Gastroesophageal sphincter (tissue), 4 donors: ENCODE results near the gene TMOD1. TPM values are rescaled to one million over a fixed set of nuclear protein-coding genes. Genes with fewer than 3 reads are reported as not detected.

ENCODE experiments used
- ATAC-seq: fragments of 150-250 bp; one replicate; pipeline ENCODE4 v1.9.1; 2016; ENCODE audit warnings: mild to moderate bottlenecking, moderate library complexity
- H3K27ac ChIP-seq, 4 donors: fragments of 200-600 bp; sonication (generic) in 3 of 4; 1 replicate in 3 of 4; 2 replicates in 1 of 4; pipeline ENCODE4 v1.5.1; 2016 to 2019
- H3K27me3 ChIP-seq: fragments of 200-600 bp; sonication (generic); one replicate; pipeline ENCODE4 v1.5.1; 2019
- H3K36me3 ChIP-seq, 2 donors: fragments of 200-600 bp; sonication (generic); one replicate each; pipeline ENCODE4 v1.5.1; 2019; ENCODE audit warnings: control low read depth in 1 of 2
- H3K4me1 ChIP-seq, 3 donors: fragments of 200-600 bp; sonication (generic); 1 replicate in 2 of 3; 2 replicates in 1 of 3; pipeline ENCODE4 v1.5.1; 2016 to 2019; ENCODE audit warnings: control low read depth in 2 of 3
- H3K4me3 ChIP-seq, 2 donors: fragments of 200-600 bp; sonication (generic); one replicate each; pipeline ENCODE4 v1.5.1; 2019; ENCODE audit warnings: mild to moderate bottlenecking in 1 of 2, moderate library complexity in 1 of 2
- H3K9me3 ChIP-seq, 3 donors: fragments of 200-600 bp; sonication (generic); one replicate each; pipeline ENCODE4 v1.5.1; 2017 to 2019; ENCODE audit warnings: control low read depth in 2 of 3
- CTCF ChIP-seq, 4 experiments: fragments of 200-600 bp in 2 of 4; fragments of 450-650 bp in 2 of 4; sonication (generic) in 1 of 4; IDR thresholded peaks; one replicate each; pipeline ENCODE4 v1.5.1; 2017 to 2019; ENCODE audit warnings: antibody characterized with exemption in 4 of 4, mild to moderate bottlenecking in 2 of 4, moderate library complexity in 2 of 4
- EP300 ChIP-seq: sonication (generic); formaldehyde crosslinking; IDR thresholded peaks from one replicate; pipeline ENCODE4 v1.6.1; 2017; ENCODE audit warnings: antibody characterized with exemption, mild to moderate bottlenecking
- POLR2A ChIP-seq, 2 donors: fragments of 450-650 bp; IDR thresholded peaks; one replicate each; pipeline ENCODE4 v1.6.1; 2017; ENCODE audit warnings: antibody characterized with exemption in 2 of 2, mild to moderate bottlenecking in 2 of 2, moderate library complexity in 1 of 2
- POLR2AphosphoS5 ChIP-seq: sonication (generic); formaldehyde crosslinking; IDR thresholded peaks from one replicate; pipeline ENCODE4 v1.6.1; 2017; ENCODE audit warnings: antibody characterized with exemption
- WGBS, 2 donors: methylation state at CpG; one replicate each; pipeline ENCODE4 v1.1.5; 2018; ENCODE audit warnings: low coverage in 1 of 2; 5-methylcytosine and 5-hydroxymethylcytosine counted together
- total RNA-seq, 4 donors: library from RNA; depleted of rRNA; stranded (reverse); fragments of >200 nt; gene quantifications; one replicate each; pipeline ENCODE4 v1.1.0, GENCODE V29; 2016

Gene TMOD1
- total RNA-seq, 4 donors from 2014 or later = 38.6 to 99.6 (median 76.7) TPM

GRCh38 chr9:97568461-97569275 lies 67.2 kb downstream of the TMOD1 start:
- 94 to 97% methylated on average over 7 of the region's 11 CpGs for WGBS, 2 donors
- Histone ChIP-seq H3K36me3 (peaks cover 0 to 90% of the 10 kb centered on the region in 2 donors), H3K27ac (peak overlapping the region in 1 of 4 donors; percentile 17), H3K4me1 (peaks cover 14 to 44% (median 16%) of the 10 kb centered on the region in 3 donors), H3K4me3 (no peak overlapping the region), H3K9me3 (no peaks in the 10 kb centered on the region), H3K27me3 (no peaks in the 10 kb centered on the region)
- TF ChIP-seq EP300 (no peak), POLR2A (IDR thresholded peaks at IDR 0.05) (no peak), POLR2AphosphoS5 (no peak), CTCF (IDR thresholded peaks at IDR 0.05) (no peak)
- ATAC-seq = no peak

GRCh38 chr9:97570899-97571298 lies 69.4 kb downstream of the TMOD1 start:
- Histone ChIP-seq H3K4me1 (peaks cover 4 to 27% (median 4%) of the 10 kb centered on the region in 3 donors), H3K27me3 (no peaks in the 10 kb centered on the region), H3K36me3 (peaks cover 0 to 93% of the 10 kb centered on the region in 2 donors), H3K4me3 (no peak overlapping the region), H3K9me3 (no peaks in the 10 kb centered on the region), H3K27ac (peak overlapping the region; percentile 16 to 66 (median 55))
- WGBS, 2 donors = 75% methylated on average over 6 of the region's 6 CpGs; no CpG with 5 or more reads in 1 of the 2 donors
- TF ChIP-seq CTCF (IDR thresholded peaks at IDR 0.05) = no peak
- TF ChIP-seq POLR2A (IDR thresholded peaks at IDR 0.05) = no peak
- TF ChIP-seq EP300 = no peak
- no peak for TF ChIP-seq POLR2AphosphoS5
- ATAC-seq = no peak

GRCh38 chr9:97571664-97572063 lies 70.2 kb downstream of the TMOD1 start:
- no peak for ATAC-seq
- H3K4me1 ChIP-seq = peaks cover 4 to 27% (median 4%) of the 10 kb centered on the region in 3 donors
- H3K9me3 ChIP-seq = no peaks in the 10 kb centered on the region
- no CpG with 5 or more reads among the region's 1 CpG for WGBS, 2 donors
- no peaks in the 10 kb centered on the region for H3K27me3 ChIP-seq
- no peak overlapping the region for H3K4me3 ChIP-seq
- peaks cover 0 to 92% of the 10 kb centered on the region in 2 donors for H3K36me3 ChIP-seq
- peak overlapping the region in 3 of 4 donors; percentile 16 to 66 (median 58) for H3K27ac ChIP-seq
- no peak for TF ChIP-seq EP300
- TF ChIP-seq POLR2A (IDR thresholded peaks at IDR 0.05) = no peak
- no peak for TF ChIP-seq CTCF (IDR thresholded peaks at IDR 0.05)
- TF ChIP-seq POLR2AphosphoS5 = no peak

- H3K36me3 ChIP-seq = peaks cover 0 to 92% of the 10 kb centered on the region in 2 donors
- TF ChIP-seq POLR2AphosphoS5 (no peak), POLR2A (IDR thresholded peaks at IDR 0.05) (no peak), CTCF (IDR thresholded peaks at IDR 0.05) (no peak), EP300 (no peak)
- H3K27ac ChIP-seq = peak overlapping the region in 2 of 4 donors; percentile 58 to 66
Measured at GRCh38 chr9:97572196-97572891, 70.9 kb downstream of the TMOD1 start.

More at GRCh38 chr9:97572196-97572891, 70.9 kb downstream of the TMOD1 start:
- no peaks in the 10 kb centered on the region for H3K9me3 ChIP-seq
- ATAC-seq = no peak
- WGBS, 2 donors = 0 to 61% methylated on average over 1 to 3 of the region's 9 CpGs
- peaks cover 4 to 27% (median 4%) of the 10 kb centered on the region in 3 donors for H3K4me1 ChIP-seq
- H3K4me3 ChIP-seq = no peak overlapping the region
- H3K27me3 ChIP-seq = no peaks in the 10 kb centered on the region
